GM12801 (cell line): ENCODE data around the gene MALRD1.

Experiments used
- CTCF ChIP-seq: IDR thresholded peaks from one replicate; pipeline ENCODE4 v1.5.1; 2011; ENCODE audit warnings: control low read depth; ENCODE audit not compliant: insufficient read length; ENCODE audit errors: extremely low read depth

The MALRD1 gene

GRCh38 chr10:19731560-19731959 is 683.0 kb downstream of the MALRD1 start:
- no peak for TF ChIP-seq CTCF

GRCh38 chr10:19738440-19738839 is 689.8 kb downstream of the MALRD1 start:
- no peak for TF ChIP-seq CTCF

GRCh38 chr10:19745672-19746071 is 697.1 kb downstream of the MALRD1 start:
- no peak for TF ChIP-seq CTCF

GRCh38 chr10:19749185-19749729 is 700.7 kb downstream of the MALRD1 start:
- no peak for TF ChIP-seq CTCF

- TF ChIP-seq CTCF: no peak
Measured at GRCh38 chr10:19750972-19751371, 702.4 kb downstream of the MALRD1 start.

GRCh38 chr10:19756919-19757318 is 708.3 kb downstream of the MALRD1 start:
- no peak for TF ChIP-seq CTCF

GRCh38 chr10:19762026-19762425 is 713.4 kb downstream of the MALRD1 start:
- TF ChIP-seq CTCF: no peak
